HepG2 (cell line): ENCODE results near the gene NEDD4L. TPM values are rescaled to one million over a fixed set of nuclear protein-coding genes. Genes with fewer than 3 reads are reported as not detected.

Experiments used
- ATAC-seq: fragments of 200-7000 bp; cut with Tn5 transposase; 3 replicates; pipeline ENCODE4 v1.9.1; 2020; ENCODE audit warnings: mild to moderate bottlenecking, moderate library complexity
- BruUV-seq: library from RNA; stranded (reverse); fragments of 400-500 nt; replicated peaks from 2 replicates; lab custom pipeline; 2021; lab: Mats Ljungman, UMichigan
- CTCF ChIA-PET: fragments of 300-600 bp; formaldehyde crosslinking; extraction: SDS; loops from one replicate; lab custom pipeline; 2021; ENCODE audit warnings: low total read pairs, inconsistent platforms, low intra/inter-chr PET ratio; lab: Yijun Ruan, JAX
- POLR2A ChIA-PET: fragments of 350-600 bp; sonication (Branson Sonifier 250); formaldehyde crosslinking; loops from one replicate; lab custom pipeline; 2020; ENCODE audit warnings: antibody characterized with exemption, inconsistent platforms; lab: Yijun Ruan, JAX
- DNase-seq: peaks from one replicate; pipeline ENCODE4 v3.0.0-alpha.2; 2015; ENCODE audit warnings: low spot score
- FAIRE-seq: peaks from 3 replicates; lab custom pipeline; 2011; peaks lifted over from hg19 to GRCh38; lab: Jason Lieb, UNC
- H2AFZ ChIP-seq: one replicate; pipeline ENCODE4 v1.6.1; 2011; ENCODE audit warnings: low read length, inconsistent platforms
- H3K27ac ChIP-seq: fragments of 300-600 bp; 3 replicates; pipeline ENCODE4 v1.8.0; 2011; ENCODE audit warnings: mixed run types, mild to moderate bottlenecking, mixed read lengths, low read length, inconsistent platforms; ENCODE audit not compliant: insufficient read depth; ENCODE audit errors: extremely low read length
- H3K27me3 ChIP-seq, 2 experiments: fragments of 200-600 bp in 1 of 2; 2 replicates in 1 of 2; 3 replicates in 1 of 2; pipeline versions ENCODE4 v1.6.0 to v1.8.0; 2011; ENCODE audit warnings: low read length in 2 of 2, mild to moderate bottlenecking in 2 of 2, moderate library complexity in 2 of 2, inconsistent platforms in 1 of 2; ENCODE audit not compliant: insufficient read depth in 2 of 2, control insufficient read depth in 1 of 2
- H3K36me3 ChIP-seq, 2 experiments: fragments of 200-600 bp in 1 of 2; replicated peaks in 1 of 2; 2 replicates in 1 of 2; 3 replicates in 1 of 2; pipeline versions ENCODE4 v1.5.1 to v1.8.0; 2011; ENCODE audit warnings: low read length in 2 of 2, inconsistent platforms in 1 of 2; ENCODE audit not compliant: insufficient read depth in 2 of 2, control insufficient read depth in 1 of 2
- H3K4me1 ChIP-seq: 2 replicates; pipeline ENCODE4 v1.5.1; 2012; ENCODE audit warnings: low read length, inconsistent platforms; ENCODE audit not compliant: insufficient read depth
- H3K4me2 ChIP-seq: 2 replicates; pipeline ENCODE4 v1.6.0; 2011; ENCODE audit warnings: low read depth, low read length, inconsistent platforms
- H3K4me3 ChIP-seq, 3 experiments: fragments of 200-600 bp in 1 of 3; sonication (generic), shearing (Covaris generic) in 1 of 3; replicated peaks in 1 of 3; 2 replicates each; pipeline ENCODE4 v1.5.1; 2011 to 2016; ENCODE audit warnings: low read length in 3 of 3, inconsistent platforms in 2 of 3, low read depth in 2 of 3, mild to moderate bottlenecking in 2 of 3, control low read depth in 1 of 3, mixed read lengths in 1 of 3; ENCODE audit not compliant: insufficient read depth in 1 of 3
- H3K79me2 ChIP-seq: one replicate; pipeline ENCODE4 v1.6.1; 2011; ENCODE audit warnings: low read length, inconsistent platforms; ENCODE audit not compliant: insufficient read depth
- H3K9ac ChIP-seq: 2 replicates; pipeline ENCODE4 v1.6.0; 2011; ENCODE audit warnings: mild to moderate bottlenecking, low read depth, low read length, inconsistent platforms; ENCODE audit not compliant: insufficient read depth
- H3K9me3 ChIP-seq: 2 replicates; pipeline ENCODE4 v1.5.1; 2012; ENCODE audit warnings: mild to moderate bottlenecking, low read length
- H4K20me1 ChIP-seq: 2 replicates; pipeline ENCODE4 v1.6.0; 2011; ENCODE audit warnings: inconsistent platforms, mild to moderate bottlenecking, low read length, moderate library complexity; ENCODE audit not compliant: insufficient read depth
- ARNT ChIP-seq: fragments of 450-650 bp; IDR thresholded peaks from 2 replicates; pipeline ENCODE4 v1.6.1; 2017
- GLI4 ChIP-seq: sonication (generic); formaldehyde crosslinking; IDR thresholded peaks from 2 replicates; pipeline ENCODE4 v1.5.1; 2020; ENCODE audit warnings: missing genetic modification reagents, mild to moderate bottlenecking, moderate library complexity, borderline replicate concordance
- HMG20B ChIP-seq: conservative IDR thresholded peaks from 2 replicates; pipeline ENCODE4 v1.6.1; 2016; ENCODE audit warnings: missing genetic modification reagents, missing compliant biosample characterization
- HNRNPL ChIP-seq: fragments of 200-400 bp; formaldehyde crosslinking; IDR thresholded peaks from 2 replicates; pipeline ENCODE4 v1.6.1; 2017; ENCODE audit warnings: mild to moderate bottlenecking, low read depth, low read length
- JUN ChIP-seq: sonication (generic); formaldehyde crosslinking; IDR thresholded peaks from 2 replicates; pipeline ENCODE4 v1.4.0; 2020; ENCODE audit warnings: mild to moderate bottlenecking, missing genetic modification reagents
- RFX3 ChIP-seq: IDR thresholded peaks from 2 replicates; pipeline ENCODE4 v1.6.1; 2016; ENCODE audit warnings: missing biosample characterization, missing genetic modification reagents
- SALL2 ChIP-seq: sonication (generic); formaldehyde crosslinking; IDR thresholded peaks from 2 replicates; pipeline ENCODE4 v1.8.1; 2023; ENCODE audit warnings: mild to moderate bottlenecking, missing genetic modification reagents, inconsistent platforms
- SMC3 ChIP-seq: IDR thresholded peaks from 2 replicates; pipeline ENCODE4 v1.6.1; 2011; ENCODE audit warnings: low read length, improper control_type of control experiment
- TAF1 ChIP-seq: sonication (generic); formaldehyde crosslinking; IDR thresholded peaks from 2 replicates; pipeline ENCODE4 v1.4.0; 2020; ENCODE audit warnings: missing genetic modification reagents
- THRA ChIP-seq: sonication (generic); formaldehyde crosslinking; IDR thresholded peaks from 2 replicates; pipeline ENCODE4 v1.4.0; 2020; ENCODE audit warnings: missing genetic modification reagents, borderline replicate concordance
- ZFP36 ChIP-seq: fragments of 150-350 bp; IDR thresholded peaks from 2 replicates; pipeline ENCODE4 v1.6.1; 2018; ENCODE audit warnings: borderline replicate concordance, low read length, low read depth; ENCODE audit not compliant: partially characterized antibody
- ZNF549 ChIP-seq: sonication (generic); formaldehyde crosslinking; IDR thresholded peaks from 2 replicates; pipeline ENCODE4 v1.5.0; 2020; ENCODE audit warnings: missing genetic modification reagents
- ZNF552 ChIP-seq: sonication (generic); formaldehyde crosslinking; IDR thresholded peaks from 2 replicates; pipeline ENCODE4 v1.9.0; 2022; ENCODE audit warnings: missing genetic modification reagents, mild to moderate bottlenecking, borderline replicate concordance
- ZNF577 ChIP-seq: sonication (generic); formaldehyde crosslinking; IDR thresholded peaks from 2 replicates; pipeline ENCODE4 v1.4.0; 2020; ENCODE audit warnings: mild to moderate bottlenecking, low read depth, missing genetic modification reagents, borderline replicate concordance
- ZNF691 ChIP-seq: sonication (generic); formaldehyde crosslinking; IDR thresholded peaks from 2 replicates; pipeline ENCODE4 v1.4.0; 2020; ENCODE audit warnings: missing genetic modification reagents, low read depth, mild to moderate bottlenecking, borderline replicate concordance
- ZNF703 ChIP-seq: sonication (generic); formaldehyde crosslinking; IDR thresholded peaks from 2 replicates; pipeline ENCODE4 v1.5.1; 2020; ENCODE audit warnings: missing genetic modification reagents, mild to moderate bottlenecking, moderate library complexity, borderline replicate concordance
- ZSCAN21 ChIP-seq: sonication (generic); formaldehyde crosslinking; IDR thresholded peaks from 2 replicates; pipeline ENCODE4 v1.8.0; 2022; ENCODE audit warnings: mild to moderate bottlenecking, missing genetic modification reagents, moderate library complexity, borderline replicate concordance
- WGBS: methylation state at CpG from one replicate; pipeline ENCODE4 v1.1.6; 2017; ENCODE audit warnings: low lambda C conversion rate; 5-methylcytosine and 5-hydroxymethylcytosine counted together
- in situ Hi-C: cut with HindIII; loops from 2 replicates; pipeline ENCODE4 v1.10.0; 2017; ENCODE audit warnings: low pct_unique_long_range_greater_than_20kb; ENCODE audit not compliant: extremely low pct_ligation_motif_present
- intact Hi-C: fragments of 100-400 bp; cut with micrococcal nuclease; formaldehyde crosslinking; loops from one replicate; pipeline ENCODE4 v1.10.0; 2022; ENCODE audit not compliant: unreplicated experiment
- polyA plus RNA-seq, 8 experiments: library from polyadenylated mRNA; depleted of rRNA in 3 of 8; stranded (reverse) in 7 of 8; unstranded in 1 of 8; fragments of >200 nt; fragmentation: Illumina TruSeq in 4 of 8; extraction: Trizol in 4 of 8; gene quantifications; 2 replicates each; pipeline versions ENCODE4 v1.2.1 to v1.2.3, GENCODE V29; 2011 to 2016; ENCODE audit warnings: low read depth in 4 of 8, missing spikeins in 1 of 8, mixed read lengths in 1 of 8; ENCODE audit not compliant: insufficient read depth in 1 of 8
- total RNA-seq, 5 experiments: library from RNA; depleted of rRNA; stranded (reverse); fragments of >200 nt; fragmentation: Illumina TruSeq; extraction: Trizol; gene quantifications; 2 replicates each; pipeline ENCODE4 v1.2.3, GENCODE V29; 2016; ENCODE audit warnings: low read depth in 1 of 5
- TF ChIP-seq, protein P1 (sequence below): sonication (generic); formaldehyde crosslinking; IDR thresholded peaks from 2 replicates; pipeline ENCODE4 v1.4.0; 2020; ENCODE audit warnings: missing genetic modification reagents

The NEDD4L gene
- total and polyA plus RNA-seq, 2 of the 13 experiments (the other 11 are each of a cell fraction or from before 2014, with no cell fraction given): 168 to 390 TPM

- in situ Hi-C loops: no loop called here
- WGBS: 100% methylated on average over 2 of the region's 2 CpGs
Measured at GRCh38 chr18:58191626-58192025, 147.6 kb downstream of the NEDD4L start.

More at GRCh38 chr18:58191626-58192025, 147.6 kb downstream of the NEDD4L start:
- H3K27me3 ChIP-seq: no peaks in the 10 kb centered on the region
- no peak overlapping the region for H3K4me2 ChIP-seq
- ChIA-PET CTCF (no interaction called here), POLR2A (no interaction called here)
- no peaks in the 10 kb centered on the region for H4K20me1 ChIP-seq
- BruUV-seq: no TSS peak
- intact Hi-C loops: no loop called here
- no peak overlapping the region for H3K4me3 ChIP-seq
- no peak overlapping the region for H3K27ac ChIP-seq
- no peak overlapping the region for H2AFZ ChIP-seq
- DNase-seq (no peak), ATAC-seq (no peak), FAIRE-seq (no peak)
- H3K9ac ChIP-seq: no peak overlapping the region
- H3K9me3 ChIP-seq: no peaks in the 10 kb centered on the region
- no peaks in the 10 kb centered on the region for H3K36me3 ChIP-seq
- TF ChIP-seq HMG20B (CRISPR knock-in tag): no peak
- TF ChIP-seq ZFP36: no peak
- TF ChIP-seq SMC3: no peak
- TF ChIP-seq ZNF691 (CRISPR knock-in tag): no peak
- TF ChIP-seq, protein P1, sequence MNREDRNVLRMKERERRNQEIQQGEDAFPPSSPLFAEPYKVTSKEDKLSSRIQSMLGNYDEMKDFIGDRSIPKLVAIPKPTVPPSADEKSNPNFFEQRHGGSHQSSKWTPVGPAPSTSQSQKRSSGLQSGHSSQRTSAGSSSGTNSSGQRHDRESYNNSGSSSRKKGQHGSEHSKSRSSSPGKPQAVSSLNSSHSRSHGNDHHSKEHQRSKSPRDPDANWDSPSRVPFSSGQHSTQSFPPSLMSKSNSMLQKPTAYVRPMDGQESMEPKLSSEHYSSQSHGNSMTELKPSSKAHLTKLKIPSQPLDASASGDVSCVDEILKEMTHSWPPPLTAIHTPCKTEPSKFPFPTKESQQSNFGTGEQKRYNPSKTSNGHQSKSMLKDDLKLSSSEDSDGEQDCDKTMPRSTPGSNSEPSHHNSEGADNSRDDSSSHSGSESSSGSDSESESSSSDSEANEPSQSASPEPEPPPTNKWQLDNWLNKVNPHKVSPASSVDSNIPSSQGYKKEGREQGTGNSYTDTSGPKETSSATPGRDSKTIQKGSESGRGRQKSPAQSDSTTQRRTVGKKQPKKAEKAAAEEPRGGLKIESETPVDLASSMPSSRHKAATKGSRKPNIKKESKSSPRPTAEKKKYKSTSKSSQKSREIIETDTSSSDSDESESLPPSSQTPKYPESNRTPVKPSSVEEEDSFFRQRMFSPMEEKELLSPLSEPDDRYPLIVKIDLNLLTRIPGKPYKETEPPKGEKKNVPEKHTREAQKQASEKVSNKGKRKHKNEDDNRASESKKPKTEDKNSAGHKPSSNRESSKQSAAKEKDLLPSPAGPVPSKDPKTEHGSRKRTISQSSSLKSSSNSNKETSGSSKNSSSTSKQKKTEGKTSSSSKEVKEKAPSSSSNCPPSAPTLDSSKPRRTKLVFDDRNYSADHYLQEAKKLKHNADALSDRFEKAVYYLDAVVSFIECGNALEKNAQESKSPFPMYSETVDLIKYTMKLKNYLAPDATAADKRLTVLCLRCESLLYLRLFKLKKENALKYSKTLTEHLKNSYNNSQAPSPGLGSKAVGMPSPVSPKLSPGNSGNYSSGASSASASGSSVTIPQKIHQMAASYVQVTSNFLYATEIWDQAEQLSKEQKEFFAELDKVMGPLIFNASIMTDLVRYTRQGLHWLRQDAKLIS (CRISPR knock-in tag): no peak
- no peak for TF ChIP-seq ZSCAN21 (CRISPR knock-in tag)
- no peak for TF ChIP-seq ARNT
- TF ChIP-seq ZNF552 (CRISPR knock-in tag): no peak
- no peak for TF ChIP-seq GLI4 (CRISPR knock-in tag)
- TF ChIP-seq THRA (CRISPR knock-in tag): no peak
- TF ChIP-seq SALL2 (CRISPR knock-in tag): no peak
- no peak for TF ChIP-seq ZNF703
- no peak for TF ChIP-seq TAF1 (CRISPR knock-in tag)
- TF ChIP-seq RFX3 (CRISPR knock-in tag): no peak
- TF ChIP-seq ZNF577 (CRISPR knock-in tag): no peak
- TF ChIP-seq JUN (CRISPR knock-in tag): no peak
- TF ChIP-seq HNRNPL: no peak
- no peak for TF ChIP-seq ZNF549 (CRISPR knock-in tag)
- H3K79me2 ChIP-seq: peaks cover 3% of the 10 kb centered on the region
- H3K4me1 ChIP-seq: peaks cover 26% of the 10 kb centered on the region
